KOPT-K1 (cell line): ENCODE data around the gene RMI1.
"Not testable (repeated sequence)": the region's sequence is repeated elsewhere in the genome, so short reads cannot be mapped to it uniquely, and the experiment has no call there.

Source experiments
- H3K27ac ChIP-seq: fragments of 200-600 bp; sonication (generic); 2 replicates; pipeline ENCODE4 v1.5.1; 2016; ENCODE audit warnings: antibody characterized with exemption, mild to moderate bottlenecking, low read depth, low read length; ENCODE audit not compliant: poor library complexity, severe bottlenecking
- H3K36me3 ChIP-seq: fragments of 200-600 bp; sonication (generic); 2 replicates; pipeline ENCODE4 v1.5.1; 2017; ENCODE audit warnings: antibody characterized with exemption, mild to moderate bottlenecking, low read length, moderate library complexity; ENCODE audit not compliant: insufficient read depth
- H3K9me3 ChIP-seq: fragments of 200-600 bp; sonication (generic); 2 replicates; pipeline ENCODE4 v1.5.1; 2017; ENCODE audit warnings: antibody characterized with exemption, low read length, mild to moderate bottlenecking; ENCODE audit not compliant: insufficient read depth, poor library complexity, severe bottlenecking

Gene RMI1

DNA sequence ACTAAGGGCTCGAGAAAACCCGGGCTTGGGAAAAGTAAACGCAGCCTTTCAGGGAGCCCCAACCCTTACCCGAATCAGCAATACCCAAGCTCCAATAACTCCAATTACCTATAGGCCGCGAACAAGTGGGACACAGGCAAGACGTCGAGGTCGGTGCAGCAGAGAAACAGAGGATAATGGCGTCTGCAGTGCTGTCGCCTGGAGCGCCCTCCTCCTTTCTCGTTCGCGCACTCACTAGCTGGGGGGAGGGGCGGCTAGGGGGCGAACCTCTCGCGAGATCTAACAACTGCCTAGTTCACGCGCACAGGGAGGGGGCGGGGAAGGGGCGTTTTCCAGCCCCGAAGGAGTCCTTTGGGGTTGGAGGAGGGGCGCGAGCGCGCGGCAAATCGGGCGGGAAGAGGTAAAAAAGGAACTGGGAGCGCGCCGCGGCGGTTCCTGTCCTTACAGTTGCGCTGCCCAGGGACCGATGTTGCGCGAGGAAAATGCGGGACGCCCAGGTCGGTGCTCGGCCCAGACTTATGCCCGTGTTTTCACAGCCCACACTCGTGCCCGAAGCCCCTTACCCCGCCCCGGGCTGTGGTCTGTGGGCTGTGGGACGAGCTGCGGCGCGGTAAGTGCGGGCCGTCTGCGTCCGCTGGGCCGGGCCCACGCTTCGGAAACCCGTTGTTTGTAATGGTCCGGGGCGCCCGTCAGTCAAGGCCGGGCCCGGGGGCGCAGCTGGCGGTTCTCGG lies at the start of gene RMI1:
TSS of gene RMI1 (plus strand) at position 411 of the 731 bp plus-strand sequence. CDS start 20,182 bp downstream, outside the sequence.
- Histone ChIP-seq H3K9me3 (no peaks in the 10 kb centered on the region), H3K36me3 (peaks cover 34% of the 10 kb centered on the region), H3K27ac (peak within 1 kb of the TSS; percentile 99)

DNA sequence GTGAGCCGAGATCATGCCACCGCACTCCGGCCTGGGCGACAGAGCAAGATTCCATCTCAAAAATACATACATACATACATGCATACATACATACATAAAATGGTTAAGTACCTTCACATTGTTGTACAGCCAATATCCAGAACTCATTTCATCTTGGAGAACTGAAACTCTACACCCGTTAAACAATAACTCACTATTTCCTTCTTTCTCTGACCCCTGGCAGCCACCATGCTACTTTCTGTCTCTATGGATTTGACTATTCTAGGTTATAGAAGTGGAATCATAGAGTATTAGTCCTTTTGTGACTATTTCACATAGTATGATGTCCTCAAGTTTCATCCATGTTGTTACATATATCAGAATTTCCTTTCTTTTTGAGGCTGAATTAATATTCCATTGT lies 49.7 kb upstream of the RMI1 start:
- Histone ChIP-seq H3K27ac (no peak overlapping the region), H3K9me3 (no peaks in the 10 kb centered on the region), H3K36me3 (no peaks in the 10 kb centered on the region)

DNA sequence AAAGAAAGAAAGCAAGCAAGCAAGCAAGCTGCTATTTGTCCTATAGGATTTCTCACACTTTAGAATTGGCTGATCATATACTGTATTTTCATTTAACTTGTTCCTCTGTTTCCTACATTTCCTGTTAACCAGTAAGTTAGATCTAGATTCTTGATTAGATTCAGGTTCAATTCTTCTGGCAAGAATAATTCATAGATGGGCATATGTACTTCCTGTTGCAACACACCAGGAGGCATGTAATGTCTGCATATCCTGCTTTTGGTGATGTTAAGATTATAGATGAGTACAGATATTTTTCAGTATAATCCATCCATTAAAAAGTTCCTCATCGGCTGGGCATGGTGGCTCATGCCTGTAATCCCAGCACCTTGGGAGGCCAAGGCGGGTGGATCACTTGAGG lies 48.6 kb upstream of the RMI1 start:
- Histone ChIP-seq H3K27ac (no peak overlapping the region), H3K36me3 (no peaks in the 10 kb centered on the region), H3K9me3 (no peaks in the 10 kb centered on the region)

DNA sequence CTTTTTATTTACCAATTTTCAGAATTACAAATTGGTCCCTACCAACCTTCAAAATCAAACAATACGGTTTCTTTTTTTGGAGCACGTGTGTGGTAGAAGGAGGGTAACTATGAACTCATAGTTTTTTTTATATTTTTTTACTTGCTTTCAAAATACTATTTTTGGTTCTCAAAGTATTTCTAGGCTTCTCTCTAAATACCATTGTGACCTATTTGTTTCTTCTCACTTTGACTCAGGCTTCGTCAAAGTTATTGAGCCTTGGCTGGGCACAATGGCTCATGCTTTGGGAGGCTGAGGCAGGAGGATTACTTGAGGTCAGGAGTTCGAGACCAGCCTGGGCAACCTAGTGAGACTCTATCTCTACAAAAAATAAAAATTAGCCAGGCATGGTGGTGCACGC lies 47.8 kb upstream of the RMI1 start:
- no peaks in the 10 kb centered on the region for H3K36me3 ChIP-seq
- no peak overlapping the region for H3K27ac ChIP-seq

DNA sequence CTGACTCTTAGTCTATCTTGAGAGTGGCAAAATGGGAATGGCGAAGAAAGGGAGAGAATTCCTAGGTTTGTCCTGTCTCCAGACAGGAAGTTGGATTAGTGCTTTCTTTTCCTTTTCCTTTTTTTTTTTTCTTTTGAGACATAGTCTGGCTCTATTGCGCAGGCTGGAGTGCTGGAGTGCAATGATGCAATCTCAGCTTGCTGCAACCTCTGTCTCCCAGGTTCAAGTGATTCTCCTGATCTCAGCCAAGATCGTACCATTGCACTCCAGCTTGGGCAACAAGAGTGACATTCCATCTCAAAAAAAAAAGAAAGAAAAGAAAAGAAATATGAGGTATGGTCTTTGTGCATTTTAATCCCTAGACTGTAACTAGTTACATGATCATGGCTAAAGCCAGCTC lies 46.8 kb upstream of the RMI1 start:
- H3K27ac ChIP-seq: no peak overlapping the region
- peaks cover 5% of the 10 kb centered on the region for H3K36me3 ChIP-seq
- H3K9me3 ChIP-seq: no peaks in the 10 kb centered on the region

More for the DNA sequence above, 47.8 kb upstream of the RMI1 start:
- no peaks in the 10 kb centered on the region for H3K9me3 ChIP-seq

- H3K36me3 ChIP-seq: peaks cover 14% of the 10 kb centered on the region
- no peak overlapping the region for H3K27ac ChIP-seq
These were observed 45.9 kb upstream of the RMI1 start for GRCh38 chr9:83934569-83935275.

GRCh38 chr9:83935276-83935935 lies 45.2 kb upstream of the RMI1 start:
- Histone ChIP-seq H3K9me3 (no peaks in the 10 kb centered on the region), H3K36me3 (peaks cover 21% of the 10 kb centered on the region), H3K27ac (no peak overlapping the region)

More at GRCh38 chr9:83934569-83935275, 45.9 kb upstream of the RMI1 start:
- no peaks in the 10 kb centered on the region for H3K9me3 ChIP-seq

- H3K9me3 ChIP-seq: no peaks in the 10 kb centered on the region
- H3K27ac ChIP-seq: no peak overlapping the region
- H3K36me3 ChIP-seq: peaks cover 32% of the 10 kb centered on the region
These were observed 44.1 kb upstream of the RMI1 start for GRCh38 chr9:83936523-83936922.

GRCh38 chr9:83937861-83938455 lies 42.6 kb upstream of the RMI1 start:
- H3K9me3 ChIP-seq: no peaks in the 10 kb centered on the region
- H3K36me3 ChIP-seq: peaks cover 45% of the 10 kb centered on the region
- no peak overlapping the region for H3K27ac ChIP-seq

GRCh38 chr9:83940590-83941303 lies 39.9 kb upstream of the RMI1 start:
- Histone ChIP-seq H3K27ac (no peak overlapping the region), H3K9me3 (no peaks in the 10 kb centered on the region), H3K36me3 (peaks cover 68% of the 10 kb centered on the region)

DNA sequence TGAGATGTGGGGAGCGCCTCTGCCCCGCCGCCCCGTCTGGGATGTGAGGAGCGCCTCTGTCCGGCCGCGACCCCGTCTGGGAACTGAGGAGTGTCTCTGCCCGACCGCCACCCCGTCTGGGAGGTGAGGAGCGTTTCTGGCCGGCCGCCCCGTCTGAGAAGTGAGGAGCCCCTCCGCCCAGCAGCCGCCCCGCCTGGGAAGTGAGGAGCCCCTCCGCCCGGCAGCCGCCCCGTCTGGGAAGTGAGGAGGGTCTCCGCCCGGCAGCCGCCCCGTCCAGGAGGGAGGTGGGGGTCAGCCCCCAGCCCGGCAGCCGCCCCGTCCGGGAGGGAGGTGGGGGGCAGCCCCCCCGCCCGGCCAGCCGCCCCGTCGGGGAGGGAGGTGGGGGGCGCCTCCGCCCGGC lies 32.5 kb upstream of the RMI1 start:
- not testable (repeated sequence) for H3K27ac ChIP-seq, H3K9me3 ChIP-seq
- H3K36me3 ChIP-seq: peaks cover 44% of the 10 kb centered on the region

DNA sequence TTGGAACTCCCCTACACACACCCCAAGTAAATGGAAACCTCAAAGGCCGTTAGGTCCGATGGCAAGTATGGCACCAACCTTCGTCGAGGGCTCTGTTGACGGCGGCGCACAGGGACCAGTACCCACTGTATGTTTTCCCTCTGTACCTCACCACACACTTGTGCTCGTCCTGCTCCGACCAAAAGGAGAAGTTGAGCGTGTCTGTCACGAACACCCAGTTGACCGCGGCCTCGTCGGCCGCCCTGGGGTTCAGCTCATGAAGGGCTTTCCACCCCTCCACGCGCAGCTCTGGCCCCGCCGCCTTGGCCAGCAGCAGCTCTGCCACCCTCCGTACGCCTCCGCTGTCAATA lies 24.5 kb upstream of the RMI1 start:
- Histone ChIP-seq H3K36me3 (peaks cover 8% of the 10 kb centered on the region; the same call in 1 of the 2 replicates), H3K9me3 (no peaks in the 10 kb centered on the region), H3K27ac (peak overlapping the region; percentile 71)

- peaks cover 6% of the 10 kb centered on the region; the same call in 1 of the 2 replicates for H3K36me3 ChIP-seq
- no peaks in the 10 kb centered on the region for H3K9me3 ChIP-seq
- H3K27ac ChIP-seq: peak overlapping the region; percentile 71
These were observed 24.0 kb upstream of the RMI1 start for GRCh38 chr9:83956436-83957247.

GRCh38 chr9:83957248-83957513 lies 23.4 kb upstream of the RMI1 start:
- Histone ChIP-seq H3K27ac (peak overlapping the region; percentile 71), H3K9me3 (no peaks in the 10 kb centered on the region), H3K36me3 (peaks cover 2% of the 10 kb centered on the region; the same call in 1 of the 2 replicates)
